Measurements from ENCODE around the gene EHHADH. TPM values are rescaled to one million over a fixed set of nuclear protein-coding genes. Genes with fewer than 3 reads are reported as not detected.
"Not testable (repeated sequence)": the region's sequence is repeated elsewhere in the genome, so short reads cannot be mapped to it uniquely, and the experiment has no call there.

EHHADH gene
- total RNA-seq, 1 experiment from 2014 or later = 12.1 TPM

GRCh38 chr3:185263423-185263822 lies 9.6 kb upstream of the EHHADH start:
- in situ Hi-C loops (cut with HindIII; ENCODE audit: low pct_unique_long_range_greater_than_20kb, low sequenced_read_pairs) = no loop called here
- DNase-seq (ENCODE audit: low read depth, low spot score) = no peak

- in situ Hi-C loops (cut with HindIII; ENCODE audit: low pct_unique_long_range_greater_than_20kb, low sequenced_read_pairs) = no loop called here
- no peak for DNase-seq (ENCODE audit: low read depth, low spot score)
Measured at GRCh38 chr3:185257334-185257733, 3.5 kb upstream of the EHHADH start.

GRCh38 chr3:185254799-185255198 lies 950 bp upstream of the EHHADH start:
- in situ Hi-C loops (cut with HindIII; ENCODE audit: low pct_unique_long_range_greater_than_20kb, low sequenced_read_pairs) = no loop called here
- DNase-seq (ENCODE audit: low read depth, low spot score) = no peak

- in situ Hi-C loops (cut with HindIII; ENCODE audit: low pct_unique_long_range_greater_than_20kb, low sequenced_read_pairs); DNase-seq (ENCODE audit: low read depth, low spot score): not testable (repeated sequence)
Measured at GRCh38 chr3:185253133-185253532, 716 bp downstream of the EHHADH start.

- no peak for DNase-seq (ENCODE audit: low read depth, low spot score)
- in situ Hi-C loops (cut with HindIII; ENCODE audit: low pct_unique_long_range_greater_than_20kb, low sequenced_read_pairs) = no loop called here
Measured at GRCh38 chr3:185251272-185251671, 2.6 kb downstream of the EHHADH start.

- in situ Hi-C loops (cut with HindIII; ENCODE audit: low pct_unique_long_range_greater_than_20kb, low sequenced_read_pairs) = no loop called here
- no peak for DNase-seq (ENCODE audit: low read depth, low spot score)
Measured at GRCh38 chr3:185250653-185251052, 3.2 kb downstream of the EHHADH start.

GRCh38 chr3:185250247-185250646 lies 3.6 kb downstream of the EHHADH start:
- no peak for DNase-seq (ENCODE audit: low read depth, low spot score)
- in situ Hi-C loops (cut with HindIII; ENCODE audit: low pct_unique_long_range_greater_than_20kb, low sequenced_read_pairs) = no loop called here

GRCh38 chr3:185242642-185243041 lies 11.2 kb downstream of the EHHADH start:
- no peak for DNase-seq (ENCODE audit: low read depth, low spot score)
- in situ Hi-C loops (cut with HindIII; ENCODE audit: low pct_unique_long_range_greater_than_20kb, low sequenced_read_pairs) = no loop called here

- no peak for DNase-seq (ENCODE audit: low read depth, low spot score)
Measured at GRCh38 chr3:185236969-185237368, 16.9 kb downstream of the EHHADH start.

GRCh38 chr3:185233328-185233727 lies 20.5 kb downstream of the EHHADH start:
- DNase-seq (ENCODE audit: low read depth, low spot score) = no peak
- in situ Hi-C loops (cut with HindIII; ENCODE audit: low pct_unique_long_range_greater_than_20kb, low sequenced_read_pairs) = no loop called here

More at GRCh38 chr3:185236969-185237368, 16.9 kb downstream of the EHHADH start:
- in situ Hi-C loops (cut with HindIII; ENCODE audit: low pct_unique_long_range_greater_than_20kb, low sequenced_read_pairs) = no loop called here

- DNase-seq (ENCODE audit: low read depth, low spot score); in situ Hi-C loops (cut with HindIII; ENCODE audit: low pct_unique_long_range_greater_than_20kb, low sequenced_read_pairs): not testable (repeated sequence)
Measured at GRCh38 chr3:185226526-185226925, 27.3 kb downstream of the EHHADH start.

GRCh38 chr3:185225523-185225922 lies 28.3 kb downstream of the EHHADH start:
- DNase-seq (ENCODE audit: low read depth, low spot score) = no peak
- in situ Hi-C loops (cut with HindIII; ENCODE audit: low pct_unique_long_range_greater_than_20kb, low sequenced_read_pairs) = no loop called here

- DNase-seq (ENCODE audit: low read depth, low spot score) = no peak
- in situ Hi-C loops (cut with HindIII; ENCODE audit: low pct_unique_long_range_greater_than_20kb, low sequenced_read_pairs) = no loop called here
Measured at GRCh38 chr3:185225080-185225479, 28.8 kb downstream of the EHHADH start.

- no peak for DNase-seq (ENCODE audit: low read depth, low spot score)
- in situ Hi-C loops (cut with HindIII; ENCODE audit: low pct_unique_long_range_greater_than_20kb, low sequenced_read_pairs) = no loop called here
Measured at GRCh38 chr3:185221203-185221602, 32.6 kb downstream of the EHHADH start.

GRCh38 chr3:185216607-185216958 lies 37.3 kb downstream of the EHHADH start:
- no peak for DNase-seq (ENCODE audit: low read depth, low spot score)
- in situ Hi-C loops (cut with HindIII; ENCODE audit: low pct_unique_long_range_greater_than_20kb, low sequenced_read_pairs) = no loop called here

GRCh38 chr3:185215873-185216606 lies 37.8 kb downstream of the EHHADH start:
- DNase-seq (ENCODE audit: low read depth, low spot score) = peak; percentile 46

GRCh38 chr3:185212559-185212958 lies 41.3 kb downstream of the EHHADH start:
- no peak for DNase-seq (ENCODE audit: low read depth, low spot score)
- in situ Hi-C loops (cut with HindIII; ENCODE audit: low pct_unique_long_range_greater_than_20kb, low sequenced_read_pairs) = no loop called here

More at GRCh38 chr3:185215873-185216606, 37.8 kb downstream of the EHHADH start:
- in situ Hi-C loops (cut with HindIII; ENCODE audit: low pct_unique_long_range_greater_than_20kb, low sequenced_read_pairs) = no loop called here

- in situ Hi-C loops (cut with HindIII; ENCODE audit: low pct_unique_long_range_greater_than_20kb, low sequenced_read_pairs) = no loop called here
- DNase-seq (ENCODE audit: low read depth, low spot score) = no peak
Measured at GRCh38 chr3:185212086-185212485, 41.8 kb downstream of the EHHADH start.

- DNase-seq (ENCODE audit: low read depth, low spot score) = no peak
- in situ Hi-C loops (cut with HindIII; ENCODE audit: low pct_unique_long_range_greater_than_20kb, low sequenced_read_pairs) = no loop called here
Measured at GRCh38 chr3:185210621-185211142, 43.2 kb downstream of the EHHADH start.

All from SK-MEL-5 (cell line).